ENCODE data around the gene CD59. TPM values are rescaled to one million over a fixed set of nuclear protein-coding genes. Genes with fewer than 3 reads are reported as not detected.

Gene CD59
- total and polyA plus RNA-seq, 2 donors (not counting 3 experiments of a cell fraction or from before 2014, with no cell fraction given), result 992 to 1,084 TPM

GRCh38 chr11:33689501-33689900 lies 46.7 kb downstream of the CD59 start:
- BruUV-seq (replicated peaks), result no TSS peak
- H3K36me3 ChIP-seq (ENCODE audit: control insufficient read depth in 2 of 2, extremely low read depth in 1 of 2, insufficient read depth in 2 of 2, low read length in 2 of 2), result no peaks in the 10 kb centered on the region
- H3K4me1 ChIP-seq (ENCODE audit: control insufficient read depth, extremely low read depth, insufficient read depth, low read length), result peaks cover 58% of the 10 kb centered on the region
- H3K9me1 ChIP-seq (replicated peaks; ENCODE audit: control insufficient read depth, extremely low read depth, insufficient read depth, low read length), result no peaks in the 10 kb centered on the region
- H4K20me1 ChIP-seq (replicated peaks; ENCODE audit: control insufficient read depth, extremely low read depth, insufficient read depth, low read length), result no peaks in the 10 kb centered on the region
- TF ChIP-seq EZH2 (IDR thresholded peaks at IDR 0.05; ENCODE audit: borderline replicate concordance, low read depth, low read length, severe bottlenecking) (no peak), POLR2AphosphoS5 (IDR thresholded peaks at IDR 0.05; ENCODE audit: insufficient read depth, low read depth, low read length) (peak; percentile 15)
- H3K9ac ChIP-seq (replicated peaks; ENCODE audit: extremely low read depth, insufficient read depth, low read length), result peak overlapping the region; percentile 72
- intact Hi-C loops (cut with micrococcal nuclease), result loop anchor here (10.0 kb wide), 1 partner anchor 725 kb away; no protein-coding TSS in a partner anchor
- H3K4me3 ChIP-seq (replicated peaks in 1 of 3; ENCODE audit: insufficient read depth in 1 of 3, low read depth in 1 of 3, low read length in 3 of 3), result no peak overlapping the region
- H3K27me3 ChIP-seq (ENCODE audit: control insufficient read depth in 2 of 2, insufficient read depth in 2 of 2, low read length in 2 of 2), result no peaks in the 10 kb centered on the region
- CTCF ChIA-PET, result interaction anchor here (0.7 to 12.5 kb wide), 11 partner anchors 13 to 523 kb away, joined by 3 to 171 read pairs (median 10); partner anchors contain the start of genes C11orf91 and CD59
- peak; percentile 30 for DNase-seq (ENCODE audit: low read depth, low spot score)
- peak overlapping the region; percentile 91 for H3K27ac ChIP-seq (ENCODE audit: insufficient read depth, low read depth, low read length)
- no peak for FAIRE-seq
- no peak overlapping the region for H2AFZ ChIP-seq (ENCODE audit: low read depth, low read length)
- POLR2A ChIA-PET, result interaction anchor here (1.4 to 4.5 kb wide), 4 partner anchors 12 to 53 kb away, joined by 4 to 73 read pairs (median 8); partner anchors contain the start of genes C11orf91 and CD59
- dilution Hi-C loops (cut with MboI; ENCODE audit: extremely low pct_ligation_motif_present, low sequenced_read_pairs), result no loop called here
- no peaks in the 10 kb centered on the region for H3K9me3 ChIP-seq (replicated peaks; ENCODE audit: control insufficient read depth, insufficient read depth, low read length)
- peak overlapping the region; percentile 51 for H3K4me2 ChIP-seq (ENCODE audit: insufficient read depth, low read length)
- H3K79me2 ChIP-seq (ENCODE audit: control insufficient read depth, insufficient read depth, low read length), result no peaks in the 10 kb centered on the region

GRCh38 chr11:33689085-33689484 lies 47.1 kb downstream of the CD59 start:
- peak; percentile 62 for FAIRE-seq

More at GRCh38 chr11:33689085-33689484, 47.1 kb downstream of the CD59 start:
- no peak overlapping the region for H2AFZ ChIP-seq (ENCODE audit: low read depth, low read length)
- H3K27me3 ChIP-seq (ENCODE audit: control insufficient read depth in 2 of 2, insufficient read depth in 2 of 2, low read length in 2 of 2), result no peaks in the 10 kb centered on the region
- no peaks in the 10 kb centered on the region for H3K36me3 ChIP-seq (ENCODE audit: control insufficient read depth in 2 of 2, extremely low read depth in 1 of 2, insufficient read depth in 2 of 2, low read length in 2 of 2)
- H3K4me1 ChIP-seq (ENCODE audit: control insufficient read depth, extremely low read depth, insufficient read depth, low read length), result peaks cover 54% of the 10 kb centered on the region
- CTCF ChIA-PET, result interaction anchor here (0.9 to 12.5 kb wide), 11 partner anchors 14 to 528 kb away, joined by 3 to 171 read pairs (median 10); partner anchors contain the start of genes C11orf91, CD59 and CSTF3
- BruUV-seq (replicated peaks), result no TSS peak
- no peaks in the 10 kb centered on the region for H3K79me2 ChIP-seq (ENCODE audit: control insufficient read depth, insufficient read depth, low read length)
- H3K9ac ChIP-seq (replicated peaks; ENCODE audit: extremely low read depth, insufficient read depth, low read length), result peak overlapping the region; percentile 72
- TF ChIP-seq, protein P1, sequence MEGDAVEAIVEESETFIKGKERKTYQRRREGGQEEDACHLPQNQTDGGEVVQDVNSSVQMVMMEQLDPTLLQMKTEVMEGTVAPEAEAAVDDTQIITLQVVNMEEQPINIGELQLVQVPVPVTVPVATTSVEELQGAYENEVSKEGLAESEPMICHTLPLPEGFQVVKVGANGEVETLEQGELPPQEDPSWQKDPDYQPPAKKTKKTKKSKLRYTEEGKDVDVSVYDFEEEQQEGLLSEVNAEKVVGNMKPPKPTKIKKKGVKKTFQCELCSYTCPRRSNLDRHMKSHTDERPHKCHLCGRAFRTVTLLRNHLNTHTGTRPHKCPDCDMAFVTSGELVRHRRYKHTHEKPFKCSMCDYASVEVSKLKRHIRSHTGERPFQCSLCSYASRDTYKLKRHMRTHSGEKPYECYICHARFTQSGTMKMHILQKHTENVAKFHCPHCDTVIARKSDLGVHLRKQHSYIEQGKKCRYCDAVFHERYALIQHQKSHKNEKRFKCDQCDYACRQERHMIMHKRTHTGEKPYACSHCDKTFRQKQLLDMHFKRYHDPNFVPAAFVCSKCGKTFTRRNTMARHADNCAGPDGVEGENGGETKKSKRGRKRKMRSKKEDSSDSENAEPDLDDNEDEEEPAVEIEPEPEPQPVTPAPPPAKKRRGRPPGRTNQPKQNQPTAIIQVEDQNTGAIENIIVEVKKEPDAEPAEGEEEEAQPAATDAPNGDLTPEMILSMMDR (IDR thresholded peaks at IDR 0.05; ENCODE audit: extremely low read depth in 1 of 2, insufficient read depth in 1 of 2, low read depth in 1 of 2, low read length in 2 of 2), result no peak
- TF ChIP-seq EZH2 (IDR thresholded peaks at IDR 0.05; ENCODE audit: borderline replicate concordance, low read depth, low read length, severe bottlenecking), result no peak
- peak; percentile 12 for TF ChIP-seq POLR2AphosphoS5 (IDR thresholded peaks at IDR 0.05; ENCODE audit: insufficient read depth, low read depth, low read length)
- TF ChIP-seq POLR2A (IDR thresholded peaks at IDR 0.05; ENCODE audit: low read depth, low read length), result no peak
- no peak for TF ChIP-seq FOS (IDR thresholded peaks at IDR 0.05; ENCODE audit: borderline replicate concordance, insufficient read depth, low read length)
- intact Hi-C loops (cut with micrococcal nuclease), result loop anchor here (10.0 kb wide), 1 partner anchor 724 kb away; no protein-coding TSS in a partner anchor
- no peak overlapping the region for H3K4me3 ChIP-seq (replicated peaks in 1 of 3; ENCODE audit: insufficient read depth in 1 of 3, low read depth in 1 of 3, low read length in 3 of 3)
- H4K20me1 ChIP-seq (replicated peaks; ENCODE audit: control insufficient read depth, extremely low read depth, insufficient read depth, low read length), result no peaks in the 10 kb centered on the region
- peak overlapping the region; percentile 91 for H3K27ac ChIP-seq (ENCODE audit: insufficient read depth, low read depth, low read length)
- no peaks in the 10 kb centered on the region for H3K9me3 ChIP-seq (replicated peaks; ENCODE audit: control insufficient read depth, insufficient read depth, low read length)
- dilution Hi-C loops (cut with MboI; ENCODE audit: extremely low pct_ligation_motif_present, low sequenced_read_pairs), result no loop called here
- POLR2A ChIA-PET, result interaction anchor here (2.4 to 4.5 kb wide), 2 partner anchors 12 to 45 kb away, joined by 7 to 73 read pairs; partner anchors contain the start of gene C11orf91
- peak overlapping the region; percentile 51 for H3K4me2 ChIP-seq (ENCODE audit: insufficient read depth, low read length)
- no peaks in the 10 kb centered on the region for H3K9me1 ChIP-seq (replicated peaks; ENCODE audit: control insufficient read depth, extremely low read depth, insufficient read depth, low read length)
- peak; percentile 30 for DNase-seq (ENCODE audit: low read depth, low spot score)

Data from endothelial cell of umbilical vein (primary cell).